ENCODE measurements around the gene COPS7A. TPM values are rescaled to one million over a fixed set of nuclear protein-coding genes. Genes with fewer than 3 reads are reported as not detected.

Gene COPS7A
- polyA plus RNA-seq, 2 donors: 34.7 to 55.4 TPM

GRCh38 chr12:6747216-6747615 lies 23.4 kb downstream of the COPS7A start:
- WGBS, 2 donors: 67 to 70% methylated on average over 4 of the region's 4 CpGs
- peaks cover 7 to 47% of the 10 kb centered on the region in 2 donors for H3K36me3 ChIP-seq (ENCODE audit: control insufficient read depth in 2 of 2, insufficient read depth in 2 of 2, low read length in 1 of 2)

GRCh38 chr12:6748761-6749160 lies 24.9 kb downstream of the COPS7A start:
- Histone ChIP-seq H3K4me3 (ENCODE audit: low read depth in 1 of 2, low read length in 2 of 2) (no peak overlapping the region), H3K4me1 (ENCODE audit: control insufficient read depth in 2 of 2, insufficient read depth in 2 of 2, low read length in 1 of 2) (peaks cover 0 to 4% of the 10 kb centered on the region in 2 donors), H3K9me3 (ENCODE audit: control insufficient read depth in 2 of 2, insufficient read depth in 1 of 2, low read depth in 1 of 2, low read length in 1 of 2) (no peaks in the 10 kb centered on the region), H3K36me3 (ENCODE audit: control insufficient read depth in 2 of 2, insufficient read depth in 2 of 2, low read length in 1 of 2) (peaks cover 7 to 47% of the 10 kb centered on the region in 2 donors), H3K27me3 (ENCODE audit: control insufficient read depth in 1 of 2, insufficient read depth in 2 of 2, low read length in 2 of 2) (no peaks in the 10 kb centered on the region), H3K27ac (ENCODE audit: low read depth in 2 of 2, low read length in 1 of 2) (no peak overlapping the region)
- 93 to 95% methylated on average over 28 of the region's 28 CpGs for WGBS, 2 donors

More at GRCh38 chr12:6747216-6747615, 23.4 kb downstream of the COPS7A start:
- H3K4me1 ChIP-seq (ENCODE audit: control insufficient read depth in 2 of 2, insufficient read depth in 2 of 2, low read length in 1 of 2): peaks cover 0 to 4% of the 10 kb centered on the region in 2 donors
- no peak overlapping the region for H3K27ac ChIP-seq (ENCODE audit: low read depth in 2 of 2, low read length in 1 of 2)
- no peaks in the 10 kb centered on the region for H3K9me3 ChIP-seq (ENCODE audit: control insufficient read depth in 2 of 2, insufficient read depth in 1 of 2, low read depth in 1 of 2, low read length in 1 of 2)
- no peak overlapping the region for H3K4me3 ChIP-seq (ENCODE audit: low read depth in 1 of 2, low read length in 2 of 2)
- H3K27me3 ChIP-seq (ENCODE audit: control insufficient read depth in 1 of 2, insufficient read depth in 2 of 2, low read length in 2 of 2): no peaks in the 10 kb centered on the region

- Histone ChIP-seq H3K9me3 (ENCODE audit: control insufficient read depth in 2 of 2, insufficient read depth in 1 of 2, low read depth in 1 of 2, low read length in 1 of 2) (no peaks in the 10 kb centered on the region), H3K36me3 (ENCODE audit: control insufficient read depth in 2 of 2, insufficient read depth in 2 of 2, low read length in 1 of 2) (peaks cover 7 to 47% of the 10 kb centered on the region in 2 donors), H3K27me3 (ENCODE audit: control insufficient read depth in 1 of 2, insufficient read depth in 2 of 2, low read length in 2 of 2) (no peaks in the 10 kb centered on the region), H3K4me1 (ENCODE audit: control insufficient read depth in 2 of 2, insufficient read depth in 2 of 2, low read length in 1 of 2) (peaks cover 0 to 4% of the 10 kb centered on the region in 2 donors), H3K27ac (ENCODE audit: low read depth in 2 of 2, low read length in 1 of 2) (no peak overlapping the region), H3K4me3 (ENCODE audit: low read depth in 1 of 2, low read length in 2 of 2) (no peak overlapping the region)
- 65 to 70% methylated on average over 4 of the region's 4 CpGs for WGBS, 2 donors
Measured at GRCh38 chr12:6750506-6750905, 26.7 kb downstream of the COPS7A start.

- H3K4me1 ChIP-seq (ENCODE audit: control insufficient read depth in 2 of 2, insufficient read depth in 2 of 2, low read length in 1 of 2): peaks cover 0 to 4% of the 10 kb centered on the region in 2 donors
- peak overlapping the region in 1 of 2 donors; percentile 65 for H3K4me3 ChIP-seq (ENCODE audit: low read depth in 1 of 2, low read length in 2 of 2)
- peaks cover 7 to 39% of the 10 kb centered on the region in 2 donors for H3K36me3 ChIP-seq (ENCODE audit: control insufficient read depth in 2 of 2, insufficient read depth in 2 of 2, low read length in 1 of 2)
- peak overlapping the region in 1 of 2 donors; percentile 100 for H3K27ac ChIP-seq (ENCODE audit: low read depth in 2 of 2, low read length in 1 of 2)
- no peaks in the 10 kb centered on the region for H3K27me3 ChIP-seq (ENCODE audit: control insufficient read depth in 1 of 2, insufficient read depth in 2 of 2, low read length in 2 of 2)
- no peaks in the 10 kb centered on the region for H3K9me3 ChIP-seq (ENCODE audit: control insufficient read depth in 2 of 2, insufficient read depth in 1 of 2, low read depth in 1 of 2, low read length in 1 of 2)
- WGBS, 2 donors: 62 to 73% methylated on average over 7 of the region's 7 CpGs
Measured at GRCh38 chr12:6751767-6752166, 27.9 kb downstream of the COPS7A start.

- Histone ChIP-seq H3K9me3 (ENCODE audit: control insufficient read depth in 2 of 2, insufficient read depth in 1 of 2, low read depth in 1 of 2, low read length in 1 of 2) (no peaks in the 10 kb centered on the region), H3K27ac (ENCODE audit: low read depth in 2 of 2, low read length in 1 of 2) (peak overlapping the region; percentile 100), H3K4me1 (ENCODE audit: control insufficient read depth in 2 of 2, insufficient read depth in 2 of 2, low read length in 1 of 2) (peaks cover 0 to 4% of the 10 kb centered on the region in 2 donors), H3K36me3 (ENCODE audit: control insufficient read depth in 2 of 2, insufficient read depth in 2 of 2, low read length in 1 of 2) (peaks cover 6 to 33% of the 10 kb centered on the region in 2 donors), H3K27me3 (ENCODE audit: control insufficient read depth in 1 of 2, insufficient read depth in 2 of 2, low read length in 2 of 2) (no peaks in the 10 kb centered on the region), H3K4me3 (ENCODE audit: low read depth in 1 of 2, low read length in 2 of 2) (peak overlapping the region; percentile 65 to 96)
- 4% methylated on average over 24 of the region's 24 CpGs for whole genome bisulfite sequencing, 2 donors
Measured at GRCh38 chr12:6752167-6752920, 28.5 kb downstream of the COPS7A start.

- peaks cover 4 to 26% of the 10 kb centered on the region in 2 donors for H3K36me3 ChIP-seq (ENCODE audit: control insufficient read depth in 2 of 2, insufficient read depth in 2 of 2, low read length in 1 of 2)
- H3K27ac ChIP-seq (ENCODE audit: low read depth in 2 of 2, low read length in 1 of 2): peak within 1 kb of the TSS; percentile 100
- peak within 1 kb of the TSS; percentile 65 to 96 for H3K4me3 ChIP-seq (ENCODE audit: low read depth in 1 of 2, low read length in 2 of 2)
- H3K9me3 ChIP-seq (ENCODE audit: control insufficient read depth in 2 of 2, insufficient read depth in 1 of 2, low read depth in 1 of 2, low read length in 1 of 2): no peaks in the 10 kb centered on the region
- H3K27me3 ChIP-seq (ENCODE audit: control insufficient read depth in 1 of 2, insufficient read depth in 2 of 2, low read length in 2 of 2): no peaks in the 10 kb centered on the region
- WGBS, 2 donors: 0% methylated on average over 61 to 62 of the region's 62 CpGs
- peaks cover 0 to 4% of the 10 kb centered on the region in 2 donors for H3K4me1 ChIP-seq (ENCODE audit: control insufficient read depth in 2 of 2, insufficient read depth in 2 of 2, low read length in 1 of 2)
Measured at GRCh38 chr12:6752921-6753771, 29.3 kb downstream of the COPS7A start, which contains the start of gene MLF2. MLF2 (minus strand) TSS chr12:6753141; CDS start chr12:6752334, 807 bp downstream.

- Histone ChIP-seq H3K4me1 (ENCODE audit: control insufficient read depth in 2 of 2, insufficient read depth in 2 of 2, low read length in 1 of 2) (peaks cover 0 to 4% of the 10 kb centered on the region in 2 donors), H3K27me3 (ENCODE audit: control insufficient read depth in 1 of 2, insufficient read depth in 2 of 2, low read length in 2 of 2) (no peaks in the 10 kb centered on the region), H3K4me3 (ENCODE audit: low read depth in 1 of 2, low read length in 2 of 2) (no peak overlapping the region), H3K9me3 (ENCODE audit: control insufficient read depth in 2 of 2, insufficient read depth in 1 of 2, low read depth in 1 of 2, low read length in 1 of 2) (no peaks in the 10 kb centered on the region), H3K27ac (ENCODE audit: low read depth in 2 of 2, low read length in 1 of 2) (peak overlapping the region; percentile 3 to 100), H3K36me3 (ENCODE audit: control insufficient read depth in 2 of 2, insufficient read depth in 2 of 2, low read length in 1 of 2) (peaks cover 4 to 21% of the 10 kb centered on the region in 2 donors)
- WGBS, 2 donors: 0 to 1% methylated on average over 7 of the region's 7 CpGs
Measured at GRCh38 chr12:6753772-6754356, 30.0 kb downstream of the COPS7A start.

GRCh38 chr12:6754411-6754810 lies 30.6 kb downstream of the COPS7A start:
- H3K27me3 ChIP-seq (ENCODE audit: control insufficient read depth in 1 of 2, insufficient read depth in 2 of 2, low read length in 2 of 2): no peaks in the 10 kb centered on the region
- H3K4me3 ChIP-seq (ENCODE audit: low read depth in 1 of 2, low read length in 2 of 2): no peak overlapping the region
- H3K36me3 ChIP-seq (ENCODE audit: control insufficient read depth in 2 of 2, insufficient read depth in 2 of 2, low read length in 1 of 2): peaks cover 4 to 17% of the 10 kb centered on the region in 2 donors
- 88 to 92% methylated on average over 2 of the region's 2 CpGs for WGBS, 2 donors
- H3K4me1 ChIP-seq (ENCODE audit: control insufficient read depth in 2 of 2, insufficient read depth in 2 of 2, low read length in 1 of 2): peaks cover 0 to 4% of the 10 kb centered on the region in 2 donors
- H3K9me3 ChIP-seq (ENCODE audit: control insufficient read depth in 2 of 2, insufficient read depth in 1 of 2, low read depth in 1 of 2, low read length in 1 of 2): no peaks in the 10 kb centered on the region
- no peak overlapping the region for H3K27ac ChIP-seq (ENCODE audit: low read depth in 2 of 2, low read length in 1 of 2)

GRCh38 chr12:6757028-6757690 lies 33.3 kb downstream of the COPS7A start:
- Histone ChIP-seq H3K27me3 (ENCODE audit: control insufficient read depth in 1 of 2, insufficient read depth in 2 of 2, low read length in 2 of 2) (no peaks in the 10 kb centered on the region), H3K4me1 (ENCODE audit: control insufficient read depth in 2 of 2, insufficient read depth in 2 of 2, low read length in 1 of 2) (no peaks in the 10 kb centered on the region), H3K36me3 (ENCODE audit: control insufficient read depth in 2 of 2, insufficient read depth in 2 of 2, low read length in 1 of 2) (no peaks in the 10 kb centered on the region), H3K9me3 (ENCODE audit: control insufficient read depth in 2 of 2, insufficient read depth in 1 of 2, low read depth in 1 of 2, low read length in 1 of 2) (no peaks in the 10 kb centered on the region), H3K4me3 (ENCODE audit: low read depth in 1 of 2, low read length in 2 of 2) (no peak overlapping the region), H3K27ac (ENCODE audit: low read depth in 2 of 2, low read length in 1 of 2) (no peak overlapping the region)
- 77 to 87% methylated on average over 8 of the region's 8 CpGs for WGBS, 2 donors
